Brain microvascular endothelial cell (primary cell): ENCODE results near the gene FFAR2.
A peak's percentile ranks its signal among the peaks of the same experiment; 100 is the strongest.
"Not testable (repeated sequence)": the region's sequence is repeated elsewhere in the genome, so short reads cannot be mapped to it uniquely, and the experiment has no call there.

ENCODE experiments used
- DNase-seq: peaks from one replicate; pipeline ENCODE4 v3.0.0-alpha.2; 2020
- H3K27ac ChIP-seq: fragments of 250-450 bp; sonication (Bioruptor Pico); 2 replicates; pipeline ENCODE4 v1.5.1; 2020; ENCODE audit warnings: mild to moderate bottlenecking, moderate library complexity
- H3K27me3 ChIP-seq: fragments of 250-450 bp; sonication (Bioruptor Pico); replicated peaks from 2 replicates; pipeline ENCODE4 v1.5.1; 2020; ENCODE audit warnings: mild to moderate bottlenecking
- H3K36me3 ChIP-seq: fragments of 250-450 bp; sonication (Bioruptor Pico); replicated peaks from 2 replicates; pipeline ENCODE4 v1.5.1; 2020; ENCODE audit warnings: mild to moderate bottlenecking
- H3K4me3 ChIP-seq: 2 replicates; pipeline ENCODE4 v1.5.1; 2011; ENCODE audit warnings: low read depth, mild to moderate bottlenecking, control low read depth, low read length, moderate library complexity
- in situ Hi-C: cut with HindIII; loops from 2 replicates; pipeline ENCODE4 v1.10.0; 2017; ENCODE audit warnings: low sequenced_read_pairs, low pct_ligation_motif_present
- TF ChIP-seq, protein P1 (sequence below): IDR thresholded peaks from 2 replicates; pipeline ENCODE4 v1.5.1; 2011; ENCODE audit warnings: low read depth, mild to moderate bottlenecking, moderate library complexity, low read length, control low read depth, inconsistent platforms; ENCODE audit errors: missing control alignments

Gene FFAR2

DNA sequence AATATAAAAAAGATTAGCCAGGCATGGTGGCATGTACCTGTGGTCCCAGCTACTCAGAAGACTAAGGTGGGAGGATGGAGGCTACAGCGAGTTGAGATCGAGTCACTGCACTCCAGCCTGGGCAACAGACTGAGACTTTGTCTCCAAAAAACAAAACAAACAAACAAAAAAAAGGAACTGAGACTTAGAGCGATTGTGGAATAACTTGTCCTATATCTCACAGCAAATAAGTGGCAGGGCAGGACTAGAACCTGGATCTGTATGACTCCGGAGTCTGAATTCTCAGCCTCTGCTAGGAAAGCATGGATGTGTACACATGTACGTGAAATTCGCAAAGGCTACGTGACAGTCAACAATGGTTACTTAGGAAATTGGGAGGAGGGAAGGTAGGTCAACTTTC lies 22.1 kb downstream of the FFAR2 start:
- H3K27ac ChIP-seq: no peak overlapping the region
- H3K36me3 ChIP-seq: no peaks in the 10 kb centered on the region
- in situ Hi-C loops: no loop called here
- no peak for DNase-seq
- no peaks in the 10 kb centered on the region for H3K27me3 ChIP-seq
- H3K4me3 ChIP-seq: no peak overlapping the region
- TF ChIP-seq, protein P1, sequence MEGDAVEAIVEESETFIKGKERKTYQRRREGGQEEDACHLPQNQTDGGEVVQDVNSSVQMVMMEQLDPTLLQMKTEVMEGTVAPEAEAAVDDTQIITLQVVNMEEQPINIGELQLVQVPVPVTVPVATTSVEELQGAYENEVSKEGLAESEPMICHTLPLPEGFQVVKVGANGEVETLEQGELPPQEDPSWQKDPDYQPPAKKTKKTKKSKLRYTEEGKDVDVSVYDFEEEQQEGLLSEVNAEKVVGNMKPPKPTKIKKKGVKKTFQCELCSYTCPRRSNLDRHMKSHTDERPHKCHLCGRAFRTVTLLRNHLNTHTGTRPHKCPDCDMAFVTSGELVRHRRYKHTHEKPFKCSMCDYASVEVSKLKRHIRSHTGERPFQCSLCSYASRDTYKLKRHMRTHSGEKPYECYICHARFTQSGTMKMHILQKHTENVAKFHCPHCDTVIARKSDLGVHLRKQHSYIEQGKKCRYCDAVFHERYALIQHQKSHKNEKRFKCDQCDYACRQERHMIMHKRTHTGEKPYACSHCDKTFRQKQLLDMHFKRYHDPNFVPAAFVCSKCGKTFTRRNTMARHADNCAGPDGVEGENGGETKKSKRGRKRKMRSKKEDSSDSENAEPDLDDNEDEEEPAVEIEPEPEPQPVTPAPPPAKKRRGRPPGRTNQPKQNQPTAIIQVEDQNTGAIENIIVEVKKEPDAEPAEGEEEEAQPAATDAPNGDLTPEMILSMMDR: no peak

DNA sequence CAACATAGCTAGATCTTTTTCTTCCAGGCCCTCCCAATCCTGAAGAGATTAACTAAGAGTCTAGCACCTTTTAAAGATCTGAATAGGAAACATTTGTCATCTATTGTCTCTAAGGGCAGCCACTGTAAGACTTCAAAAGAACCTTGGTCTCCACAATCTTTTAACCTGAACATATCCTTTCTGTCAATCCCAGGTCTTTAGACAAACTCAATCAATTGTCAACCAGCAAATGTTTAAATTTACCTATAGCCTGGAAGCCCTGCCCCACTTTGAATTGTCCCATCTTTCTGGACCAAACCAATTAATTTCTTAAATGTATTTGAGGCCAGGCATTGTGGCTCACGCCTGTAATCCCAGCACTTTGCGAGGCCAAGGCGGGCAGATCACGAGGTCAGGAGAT lies 23.0 kb downstream of the FFAR2 start:
- DNase-seq, in situ Hi-C loops: not testable (repeated sequence)

DNA sequence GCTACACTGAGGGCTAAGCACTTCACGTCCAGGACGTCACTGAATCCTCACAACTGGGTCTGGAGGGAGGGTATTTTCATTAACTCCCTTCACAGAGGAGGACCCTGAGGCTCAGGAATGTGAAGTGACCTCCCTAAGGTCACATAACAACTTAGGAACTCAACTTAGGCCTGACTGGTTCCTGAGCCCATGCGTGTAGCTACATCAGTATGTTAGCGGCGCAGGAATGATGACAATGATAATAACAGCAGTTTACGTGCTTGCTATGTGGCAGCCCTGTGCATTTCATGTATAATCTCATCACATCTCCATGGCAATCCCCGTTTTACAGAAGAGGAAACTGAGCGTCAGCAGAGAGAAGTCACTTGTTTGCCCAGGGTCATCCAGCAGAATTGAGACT lies 23.9 kb downstream of the FFAR2 start:
- TF ChIP-seq, protein P1: no peak
- Histone ChIP-seq H3K27me3 (no peaks in the 10 kb centered on the region), H3K36me3 (no peaks in the 10 kb centered on the region), H3K4me3 (no peak overlapping the region), H3K27ac (no peak overlapping the region)
- in situ Hi-C loops: no loop called here
- no peak for DNase-seq

More for the DNA sequence above, 23.0 kb downstream of the FFAR2 start:
- H3K36me3 ChIP-seq, H3K4me3 ChIP-seq, H3K27ac ChIP-seq, H3K27me3 ChIP-seq: not testable (repeated sequence)

DNA sequence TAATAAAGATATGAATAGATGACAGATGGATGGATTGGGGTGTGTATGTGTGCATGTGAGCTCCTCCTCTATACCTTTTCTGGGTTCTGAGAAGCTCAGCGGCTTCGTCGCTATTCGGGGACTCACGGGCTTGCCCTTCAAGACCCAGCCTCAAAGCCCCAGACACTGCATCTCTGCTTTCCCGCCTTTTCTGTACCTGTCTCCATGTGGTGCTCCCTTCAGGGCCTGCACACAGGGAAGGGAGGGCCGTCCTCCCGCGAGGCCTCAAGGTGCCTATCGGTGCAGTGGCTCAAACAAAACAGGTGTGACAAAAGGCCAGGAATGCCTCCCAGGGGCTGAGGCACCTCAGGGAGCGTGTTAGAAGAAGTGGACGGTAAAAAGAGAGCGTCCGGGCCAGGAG lies 26.0 kb downstream of the FFAR2 start:
- no peak for DNase-seq
- TF ChIP-seq, protein P1: no peak
- Histone ChIP-seq H3K36me3 (no peaks in the 10 kb centered on the region), H3K27me3 (no peaks in the 10 kb centered on the region), H3K27ac (no peak overlapping the region), H3K4me3 (no peak overlapping the region)
- in situ Hi-C loops: no loop called here

DNA sequence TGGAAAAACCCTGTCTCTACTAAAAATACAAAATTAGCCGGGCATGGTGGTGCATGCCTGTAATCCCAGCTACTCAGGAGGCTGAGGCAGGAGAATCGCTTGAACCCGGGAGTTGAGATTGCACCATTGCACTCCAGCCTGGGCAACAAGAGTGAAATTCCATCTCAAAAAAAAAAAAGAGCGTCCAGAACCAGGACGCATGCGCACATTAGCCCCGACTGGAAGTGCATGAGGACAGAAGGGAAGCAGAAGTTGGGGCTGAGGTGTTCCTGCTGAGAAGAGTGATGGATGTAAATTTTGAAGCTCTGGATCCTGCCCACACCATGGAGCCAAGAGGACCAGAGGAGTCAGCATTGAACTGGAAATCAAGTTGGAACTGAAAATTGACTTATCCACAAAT lies 26.5 kb downstream of the FFAR2 start:
- H3K4me3 ChIP-seq, H3K27me3 ChIP-seq, H3K27ac ChIP-seq, in situ Hi-C loops, DNase-seq, H3K36me3 ChIP-seq: not testable (repeated sequence)

DNA sequence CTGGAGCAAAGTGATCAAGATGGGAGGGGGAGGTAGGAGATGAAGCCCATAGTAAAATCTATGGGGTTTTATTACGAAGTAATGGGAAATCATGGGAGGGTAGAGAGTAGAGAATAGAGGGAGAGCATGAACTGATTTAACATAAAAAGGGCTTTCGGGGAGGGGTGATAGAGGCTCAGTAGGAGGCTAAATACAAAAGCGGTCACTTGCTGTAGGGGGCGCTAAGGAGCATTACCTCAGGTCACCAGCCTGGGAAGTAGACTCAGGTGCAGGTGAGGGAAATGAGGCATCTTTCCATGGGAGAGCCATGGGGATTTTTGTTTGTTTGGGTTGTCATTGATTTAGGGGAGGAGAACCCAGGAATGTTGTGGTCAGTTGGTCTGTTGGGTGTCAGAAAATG lies 28.1 kb downstream of the FFAR2 start:
- in situ Hi-C loops: no loop called here
- Histone ChIP-seq H3K27me3 (no peaks in the 10 kb centered on the region), H3K36me3 (no peaks in the 10 kb centered on the region), H3K27ac (no peak overlapping the region), H3K4me3 (no peak overlapping the region)
- no peak for DNase-seq
- TF ChIP-seq, protein P1: peak; percentile 15

DNA sequence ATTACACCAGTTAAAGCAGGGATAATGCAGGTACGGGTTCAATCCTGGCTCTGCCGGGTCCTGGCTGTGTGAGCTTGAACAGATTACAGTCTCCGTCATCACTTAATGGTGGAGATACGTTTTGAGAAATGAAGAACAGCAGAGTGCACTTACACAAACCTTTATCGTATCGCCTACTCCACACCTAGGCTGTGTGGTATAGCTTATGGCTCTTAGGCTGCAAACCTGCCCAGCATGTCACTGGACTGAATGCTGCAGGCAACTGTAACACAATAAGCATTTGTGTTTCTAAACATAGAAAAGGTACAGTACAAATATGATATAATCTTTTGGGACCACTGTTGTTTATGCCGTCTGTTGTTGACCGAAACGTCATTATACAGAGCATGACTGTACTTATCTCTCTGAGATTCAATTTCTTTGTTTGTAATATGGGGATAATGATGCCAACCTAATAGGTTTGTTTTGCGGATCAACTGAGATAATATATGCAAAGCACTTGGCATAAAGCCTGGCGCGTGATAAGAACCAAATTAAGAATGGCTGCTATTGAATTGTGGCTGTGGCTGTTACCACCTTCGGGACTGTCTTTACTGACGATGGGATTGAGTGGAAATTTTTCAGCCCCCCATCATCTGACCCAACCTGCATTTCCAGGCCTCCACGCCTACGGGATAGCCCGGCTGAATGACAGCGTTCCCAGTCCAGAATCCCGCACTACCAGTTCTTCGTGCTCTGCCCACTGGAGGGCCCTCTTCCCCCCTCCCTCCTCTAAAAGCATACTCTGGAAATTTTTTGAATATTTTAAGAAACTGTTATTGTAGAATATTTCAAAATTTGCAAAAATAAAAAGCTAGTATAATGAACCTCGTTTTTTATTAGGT lies 31.0 kb downstream of the FFAR2 start:
- in situ Hi-C loops: no loop called here
- H3K36me3 ChIP-seq: no peaks in the 10 kb centered on the region
- H3K4me3 ChIP-seq: no peak overlapping the region
- no peak for DNase-seq
- TF ChIP-seq, protein P1: no peak
- no peaks in the 10 kb centered on the region for H3K27me3 ChIP-seq
- H3K27ac ChIP-seq: no peak overlapping the region
